Daoy (cell line): Measurements from ENCODE around the gene PEAR1. TPM values are rescaled to one million over a fixed set of nuclear protein-coding genes. Genes with fewer than 3 reads are reported as not detected.
A peak's percentile ranks its signal among the peaks of the same experiment; 100 is the strongest.

ENCODE experiments used
- DNase-seq: peaks from one replicate; pipeline ENCODE4 v3.0.0-alpha.2; 2015; ENCODE audit warnings: low read depth
- total RNA-seq: library from RNA; depleted of rRNA; stranded (reverse); fragments of >200 nt; shearing (Covaris generic); gene quantifications from 2 replicates; pipeline ENCODE4 v1.2.3, GENCODE V29; 2014

The PEAR1 gene
- total RNA-seq, 1 experiment from 2014 or later = 0.06 TPM

DNA sequence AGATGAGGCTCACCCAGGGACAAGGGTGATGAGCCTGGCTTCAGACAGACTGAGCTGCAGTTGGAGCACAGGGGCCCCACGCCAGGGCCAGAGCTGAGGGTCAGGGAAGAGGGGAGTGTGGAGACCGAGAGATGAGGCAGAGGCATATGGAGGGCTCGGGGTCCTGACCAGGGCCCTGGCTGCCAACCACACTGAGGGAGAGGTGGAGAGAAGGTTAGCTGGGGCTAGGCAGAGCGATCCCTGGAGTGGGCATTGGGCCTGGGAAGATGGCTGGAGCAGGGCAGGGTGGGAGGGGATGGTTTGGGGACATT is 8.0 kb downstream of the PEAR1 start:
- DNase-seq = no peak

DNA sequence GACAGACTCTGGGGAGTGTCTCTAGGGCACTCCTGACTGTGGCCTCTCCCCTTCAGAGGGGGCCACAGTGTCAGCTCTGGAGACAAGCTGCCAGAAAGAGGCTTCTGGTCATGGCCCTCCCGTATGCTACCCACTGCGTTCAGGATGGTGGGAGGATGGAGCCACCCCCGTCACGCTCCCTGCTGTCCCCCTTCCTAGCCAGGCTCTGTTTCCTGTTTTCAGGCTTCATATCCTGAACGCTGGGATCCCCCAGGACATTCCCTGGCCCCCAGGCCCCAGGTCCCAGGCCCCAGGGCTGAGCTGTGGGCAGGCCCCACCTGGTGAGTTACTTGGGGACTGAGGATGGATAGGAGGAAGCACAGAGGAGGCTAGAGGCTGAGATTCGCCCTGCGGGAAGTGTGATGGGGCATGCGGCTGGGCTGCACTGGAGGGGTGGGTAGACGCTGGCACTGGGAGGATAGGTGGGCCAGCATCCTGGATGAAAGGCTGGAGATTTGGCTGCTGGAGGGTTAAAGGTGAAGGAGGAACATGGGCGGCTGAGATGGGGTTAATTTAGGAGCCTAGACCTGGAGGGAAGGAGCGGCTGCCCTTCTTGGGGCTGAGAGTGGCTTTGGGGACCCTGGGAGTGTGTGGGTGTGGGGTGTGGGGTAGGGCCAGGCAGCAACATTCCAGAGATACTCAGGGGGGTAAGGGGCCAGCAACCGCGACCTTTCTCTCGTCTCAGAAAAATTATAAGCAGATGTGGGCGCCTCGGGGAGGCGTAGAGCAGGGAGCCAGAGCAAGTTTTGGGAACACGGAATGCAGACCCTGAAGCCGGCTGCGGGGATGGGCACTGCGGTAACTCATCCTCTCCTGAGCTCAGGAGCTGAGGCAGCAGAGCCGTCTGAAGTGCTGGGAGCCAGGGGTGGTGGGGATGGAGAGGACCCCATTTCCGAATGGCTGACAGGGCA is 8.7 kb downstream of the PEAR1 start:
- DNase-seq = no peak

DNA sequence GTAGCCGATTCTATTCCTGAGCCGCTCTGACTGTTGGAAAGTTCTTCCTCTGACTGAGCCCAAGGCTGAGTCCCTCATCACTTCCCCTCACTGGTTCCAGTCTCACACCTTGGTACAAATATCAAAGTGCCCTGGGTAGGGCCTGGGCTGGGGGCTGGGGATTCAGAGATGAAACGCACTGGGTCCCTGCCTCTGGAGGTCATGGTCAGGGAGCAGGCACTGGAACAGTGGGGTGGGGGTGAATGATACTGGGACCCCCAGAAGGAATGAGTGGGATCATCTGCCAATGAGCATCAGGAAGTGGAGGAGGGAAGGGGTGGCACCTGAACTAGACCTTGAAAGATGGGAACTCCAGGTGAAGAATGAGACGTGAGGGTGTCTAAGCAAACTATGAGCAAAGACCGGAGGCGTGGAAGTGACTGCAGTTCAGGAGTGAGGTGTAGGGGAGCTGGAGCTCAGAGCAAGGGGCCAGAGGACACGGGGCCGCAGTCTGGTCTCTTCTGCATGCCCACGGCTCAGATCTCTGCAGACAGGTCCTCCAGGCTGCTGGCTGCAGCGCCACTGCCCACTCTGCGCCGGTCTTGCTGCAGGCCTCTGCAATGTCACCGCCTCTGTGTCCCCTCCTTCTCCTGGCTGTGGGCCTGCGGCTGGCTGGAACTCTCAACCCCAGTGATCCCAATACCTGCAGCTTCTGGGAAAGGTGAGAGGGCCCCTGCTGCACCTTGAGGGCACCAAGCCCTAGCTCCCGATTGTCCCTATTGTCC is 10.0 kb downstream of the PEAR1 start:
- no peak for DNase-seq

DNA sequence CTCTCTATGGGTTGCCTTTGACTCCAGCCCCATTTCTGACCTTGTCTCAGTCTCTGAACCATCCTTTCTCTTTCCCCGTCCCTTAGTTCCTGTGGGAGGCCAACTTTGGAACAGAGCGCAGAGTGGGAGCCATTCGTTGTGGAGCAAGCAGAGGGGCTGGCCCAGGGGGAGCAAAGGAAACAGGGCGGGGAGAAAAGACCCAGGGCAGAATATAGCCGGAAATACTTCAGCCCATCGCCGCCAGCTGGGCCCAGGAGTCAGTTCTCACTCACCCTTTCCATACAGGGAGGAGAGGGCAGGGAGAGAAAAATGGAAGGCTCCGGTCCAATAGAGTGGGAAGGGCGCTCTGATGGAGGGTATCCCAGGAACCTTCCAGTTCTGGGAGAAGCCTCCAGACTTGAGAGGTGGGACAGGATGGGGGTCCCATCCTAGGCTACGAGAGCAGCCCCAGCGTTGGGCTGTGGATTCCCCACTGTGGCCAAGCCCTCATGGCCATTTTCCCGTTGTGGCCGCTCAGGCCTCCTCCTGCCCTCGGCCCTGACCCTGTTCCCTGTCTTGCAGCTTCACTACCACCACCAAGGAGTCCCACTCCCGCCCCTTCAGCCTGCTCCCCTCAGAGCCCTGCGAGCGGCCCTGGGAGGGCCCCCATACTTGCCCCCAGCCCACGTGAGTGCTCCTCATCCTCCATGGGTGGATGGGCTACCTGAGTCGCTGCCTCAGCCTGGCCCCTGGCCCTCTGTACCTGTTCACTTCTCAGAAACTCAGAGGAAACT is 10.9 kb downstream of the PEAR1 start:
- no peak for DNase-seq

DNA sequence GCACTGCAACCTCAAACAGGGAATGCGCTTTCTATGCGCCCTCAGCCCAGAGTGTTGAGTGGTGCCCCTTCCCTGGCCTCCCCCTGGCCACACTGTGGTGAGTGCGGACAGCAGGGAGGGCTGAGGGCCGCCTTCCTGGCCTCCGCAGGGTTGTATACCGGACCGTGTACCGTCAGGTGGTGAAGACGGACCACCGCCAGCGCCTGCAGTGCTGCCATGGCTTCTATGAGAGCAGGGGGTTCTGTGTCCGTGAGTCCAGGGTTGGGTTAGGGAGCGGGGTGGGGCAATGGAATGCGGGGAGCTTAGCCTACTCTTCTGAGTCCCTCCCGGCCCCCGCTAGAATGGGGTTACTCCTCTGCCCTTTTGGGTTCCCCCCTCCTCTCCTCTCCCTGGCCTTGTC is 11.7 kb downstream of the PEAR1 start:
- no peak for DNase-seq

DNA sequence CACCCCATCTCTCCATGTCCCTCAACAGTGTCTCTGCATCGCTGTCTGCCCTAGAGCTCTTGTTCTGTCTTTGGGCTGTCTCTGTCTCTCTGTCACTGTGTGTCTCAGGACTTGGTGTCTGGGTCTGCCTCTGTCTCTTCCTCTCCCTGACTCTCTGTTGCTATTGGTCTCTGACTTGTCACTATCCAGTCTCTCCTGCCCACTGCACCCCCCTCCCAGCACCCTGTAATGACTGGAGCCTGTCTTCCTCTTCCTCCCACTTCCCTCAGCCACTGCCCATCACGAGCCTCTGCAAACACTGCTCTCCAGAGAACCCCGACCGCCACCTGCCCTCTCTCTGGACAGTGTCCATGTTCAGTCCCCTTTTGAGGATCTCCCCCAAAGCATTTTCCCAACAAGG is 12.1 kb downstream of the PEAR1 start:
- no peak for DNase-seq

DNA sequence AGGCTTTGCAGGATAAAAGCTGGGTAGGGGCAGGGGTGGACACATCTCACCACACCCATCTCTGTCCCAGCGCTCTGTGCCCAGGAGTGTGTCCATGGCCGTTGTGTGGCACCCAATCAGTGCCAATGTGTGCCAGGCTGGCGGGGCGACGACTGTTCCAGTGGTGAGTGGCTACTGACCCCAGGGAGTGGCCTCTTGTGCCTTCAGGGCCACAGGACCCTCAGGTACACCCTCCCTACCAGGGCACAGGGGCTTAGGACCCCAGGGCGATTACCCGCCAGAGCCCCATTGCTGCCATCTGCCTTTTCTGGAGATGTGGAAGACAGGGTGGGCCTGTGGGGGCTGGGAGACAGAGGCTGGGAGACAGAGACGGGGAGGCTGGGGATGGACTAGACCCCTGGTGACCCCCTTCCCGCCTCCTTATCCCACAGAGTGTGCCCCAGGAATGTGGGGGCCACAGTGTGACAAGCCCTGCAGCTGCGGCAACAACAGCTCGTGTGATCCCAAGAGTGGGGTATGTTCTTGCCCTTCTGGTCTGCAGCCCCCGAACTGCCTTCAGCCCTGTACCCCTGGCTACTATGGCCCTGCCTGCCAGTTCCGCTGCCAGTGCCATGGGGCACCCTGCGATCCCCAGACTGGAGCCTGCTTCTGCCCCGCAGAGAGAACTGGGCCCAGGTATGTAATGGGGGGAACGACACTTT is 12.8 kb downstream of the PEAR1 start:
- no peak for DNase-seq

DNA sequence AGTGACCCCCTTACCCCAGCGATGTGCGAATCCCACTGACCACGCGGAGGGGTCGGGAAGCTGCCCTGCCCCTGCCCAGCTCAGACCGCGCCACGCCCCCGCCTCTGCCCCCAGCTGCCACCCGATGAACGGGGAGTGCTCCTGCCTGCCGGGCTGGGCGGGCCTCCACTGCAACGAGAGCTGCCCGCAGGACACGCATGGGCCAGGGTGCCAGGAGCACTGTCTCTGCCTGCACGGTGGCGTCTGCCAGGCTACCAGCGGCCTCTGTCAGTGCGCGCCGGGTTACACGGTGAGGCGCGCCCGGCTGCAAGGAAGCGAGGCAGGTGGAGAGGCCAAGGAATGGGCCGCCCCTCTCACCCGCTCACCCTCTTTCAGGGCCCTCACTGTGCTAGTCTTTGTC is 15.0 kb downstream of the PEAR1 start:
- DNase-seq = no peak

DNA sequence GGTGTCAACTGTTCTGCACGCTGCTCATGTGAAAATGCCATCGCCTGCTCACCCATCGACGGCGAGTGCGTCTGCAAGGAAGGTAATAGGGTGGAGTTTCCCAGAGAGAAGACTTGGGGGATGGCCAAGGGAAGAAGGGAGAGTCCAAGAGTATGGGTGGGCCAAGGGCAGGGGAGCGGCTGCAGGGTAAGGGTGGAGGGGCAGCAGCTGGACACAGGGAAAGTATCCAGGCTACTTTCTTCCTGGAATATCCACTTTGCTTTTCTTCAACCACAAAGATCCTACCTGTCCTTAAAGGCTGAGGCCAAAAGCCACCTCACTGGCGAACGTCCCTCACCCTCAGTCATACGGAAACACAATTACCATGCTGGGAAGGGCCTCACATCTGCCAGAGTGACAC is 15.4 kb downstream of the PEAR1 start:
- no peak for DNase-seq

DNA sequence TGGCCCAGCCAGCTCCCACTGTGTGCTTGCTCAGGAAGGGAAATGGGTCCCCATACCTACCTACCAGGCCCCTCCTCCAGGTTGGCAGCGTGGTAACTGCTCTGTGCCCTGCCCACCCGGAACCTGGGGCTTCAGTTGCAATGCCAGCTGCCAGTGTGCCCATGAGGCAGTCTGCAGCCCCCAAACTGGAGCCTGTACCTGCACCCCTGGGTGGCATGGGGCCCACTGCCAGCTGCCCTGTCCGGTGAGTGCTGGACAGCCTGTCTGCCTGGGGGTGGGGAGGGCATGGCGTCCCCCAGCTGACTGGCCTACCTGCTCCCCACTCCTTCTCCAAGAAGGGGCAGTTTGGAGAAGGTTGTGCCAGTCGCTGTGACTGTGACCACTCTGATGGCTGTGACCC is 16.2 kb downstream of the PEAR1 start:
- DNase-seq = no peak

DNA sequence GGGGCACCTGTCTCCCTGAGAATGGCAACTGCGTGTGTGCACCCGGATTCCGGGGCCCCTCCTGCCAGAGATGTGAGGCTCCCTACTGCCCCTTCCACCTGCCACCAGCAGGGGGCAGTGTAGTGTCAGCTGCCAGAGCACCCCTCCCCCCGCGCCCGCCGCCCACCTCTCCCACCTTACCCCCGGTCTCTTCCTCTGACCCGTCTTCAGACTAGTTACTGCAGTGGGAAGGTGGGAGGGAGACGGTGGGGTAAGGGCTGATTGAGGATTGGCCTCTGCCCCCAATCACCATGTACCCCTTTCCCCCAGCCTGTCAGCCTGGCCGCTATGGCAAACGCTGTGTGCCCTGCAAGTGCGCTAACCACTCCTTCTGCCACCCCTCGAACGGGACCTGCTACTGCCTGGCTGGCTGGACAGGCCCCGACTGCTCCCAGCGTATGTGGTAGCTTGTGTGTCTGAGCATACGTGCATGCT is 16.8 kb downstream of the PEAR1 start:
- peak; percentile 47 for DNase-seq

DNA sequence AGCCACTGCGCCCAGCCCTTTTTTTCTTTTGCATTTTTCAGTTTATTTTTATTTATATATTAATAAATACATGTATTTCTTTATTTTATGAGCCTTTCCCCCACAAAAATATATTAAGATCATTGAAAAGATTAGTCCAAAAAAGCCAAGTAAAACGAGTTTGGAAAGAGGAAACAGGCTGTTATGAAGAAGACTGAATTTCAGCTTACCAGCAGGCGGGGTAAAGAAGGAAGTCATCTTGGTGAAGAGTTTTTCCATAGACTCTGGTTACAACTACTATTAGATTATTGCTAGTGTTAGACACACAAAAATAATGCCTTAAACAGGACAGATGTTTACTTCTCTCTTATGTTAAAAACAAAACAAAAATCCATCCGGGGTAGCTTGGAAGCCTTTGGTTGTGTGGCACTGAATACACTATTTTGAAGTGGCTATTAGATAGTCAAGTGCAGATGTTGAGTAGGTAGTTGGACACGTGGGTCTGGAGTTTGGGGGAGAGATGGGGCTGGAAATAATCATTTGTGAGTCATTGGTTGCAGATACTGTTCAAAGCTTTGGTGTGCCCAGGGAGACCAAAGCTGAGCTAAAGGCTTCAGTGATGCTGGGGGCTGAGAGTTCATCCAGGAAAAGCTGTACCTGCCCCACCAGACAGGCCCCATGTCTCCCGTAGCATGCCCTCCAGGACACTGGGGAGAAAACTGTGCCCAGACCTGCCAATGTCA is 18.2 kb downstream of the PEAR1 start:
- no peak for DNase-seq

DNA sequence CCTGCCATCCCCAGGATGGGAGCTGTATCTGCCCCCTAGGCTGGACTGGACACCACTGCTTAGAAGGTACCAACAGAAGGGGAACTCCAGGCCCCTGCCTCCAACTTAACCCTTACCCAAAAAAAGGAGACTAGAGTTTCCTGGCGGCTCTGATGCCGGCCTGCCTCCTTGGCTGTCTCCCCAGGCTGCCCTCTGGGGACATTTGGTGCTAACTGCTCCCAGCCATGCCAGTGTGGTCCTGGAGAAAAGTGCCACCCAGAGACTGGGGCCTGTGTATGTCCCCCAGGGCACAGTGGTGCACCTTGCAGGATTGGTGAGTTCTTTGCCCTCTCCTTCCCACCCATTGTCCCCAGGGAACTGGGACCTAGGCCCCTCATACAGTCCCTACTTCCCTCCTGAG is 18.8 kb downstream of the PEAR1 start:
- DNase-seq = no peak

DNA sequence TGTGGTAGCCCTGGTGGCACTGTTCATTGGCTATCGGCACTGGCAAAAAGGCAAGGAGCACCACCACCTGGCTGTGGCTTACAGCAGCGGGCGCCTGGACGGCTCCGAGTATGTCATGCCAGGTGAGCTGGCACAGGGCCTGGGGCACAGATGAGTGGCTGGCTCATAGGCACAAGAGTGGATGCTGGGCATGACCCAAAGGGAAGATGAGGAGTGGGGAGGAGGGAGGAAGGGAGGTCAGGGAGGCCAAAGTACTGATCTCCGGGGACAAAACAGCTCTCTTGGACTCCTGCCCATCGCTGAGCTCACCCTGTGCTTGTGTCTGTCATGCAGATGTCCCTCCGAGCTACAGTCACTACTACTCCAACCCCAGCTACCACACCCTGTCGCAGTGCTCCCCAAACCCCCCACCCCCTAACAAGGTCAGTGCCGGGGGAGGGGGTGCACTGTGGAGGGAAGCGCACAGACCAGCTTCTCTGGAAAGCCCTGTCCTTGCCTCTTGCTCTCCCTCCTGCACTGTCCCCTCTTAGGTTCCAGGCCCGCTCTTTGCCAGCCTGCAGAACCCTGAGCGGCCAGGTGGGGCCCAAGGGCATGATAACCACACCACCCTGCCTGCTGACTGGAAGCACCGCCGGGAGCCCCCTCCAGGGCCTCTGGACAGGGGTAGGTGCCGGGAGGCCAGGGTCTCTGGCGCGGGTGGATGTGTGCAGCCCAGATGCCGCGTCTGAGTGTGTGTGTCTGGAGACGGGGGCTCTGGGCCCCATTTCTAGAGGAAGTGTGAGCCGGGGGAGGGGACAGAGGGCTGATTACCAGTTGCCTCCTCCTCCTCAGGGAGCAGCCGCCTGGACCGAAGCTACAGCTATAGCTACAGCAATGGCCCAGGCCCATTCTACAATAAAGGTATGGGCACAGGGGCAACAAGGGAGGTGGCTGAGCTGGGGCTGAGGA is 19.6 kb downstream of the PEAR1 start:
- no peak for DNase-seq

DNA sequence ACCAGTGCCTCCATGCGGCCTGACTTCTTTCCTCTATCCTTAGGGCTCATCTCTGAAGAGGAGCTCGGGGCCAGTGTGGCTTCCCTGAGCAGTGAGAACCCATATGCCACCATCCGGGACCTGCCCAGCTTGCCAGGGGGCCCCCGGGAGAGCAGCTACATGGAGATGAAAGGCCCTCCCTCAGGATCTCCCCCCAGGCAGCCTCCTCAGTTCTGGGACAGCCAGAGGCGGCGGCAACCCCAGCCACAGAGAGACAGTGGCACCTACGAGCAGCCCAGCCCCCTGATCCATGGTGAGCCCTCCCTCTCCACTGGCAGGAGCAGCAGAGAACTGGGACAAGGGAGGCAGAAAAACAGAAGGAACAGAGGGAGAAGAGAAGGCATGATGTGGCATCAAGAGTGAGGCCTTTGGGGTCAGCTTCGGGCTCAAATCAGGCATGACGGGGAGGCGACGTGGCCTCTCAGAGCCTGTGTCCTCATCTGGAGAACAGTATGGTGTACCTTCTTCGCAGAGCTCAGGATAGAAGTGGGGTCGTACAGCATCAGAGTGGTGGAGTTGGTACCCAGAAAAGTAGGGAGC is 20.4 kb downstream of the PEAR1 start:
- no peak for DNase-seq

DNA sequence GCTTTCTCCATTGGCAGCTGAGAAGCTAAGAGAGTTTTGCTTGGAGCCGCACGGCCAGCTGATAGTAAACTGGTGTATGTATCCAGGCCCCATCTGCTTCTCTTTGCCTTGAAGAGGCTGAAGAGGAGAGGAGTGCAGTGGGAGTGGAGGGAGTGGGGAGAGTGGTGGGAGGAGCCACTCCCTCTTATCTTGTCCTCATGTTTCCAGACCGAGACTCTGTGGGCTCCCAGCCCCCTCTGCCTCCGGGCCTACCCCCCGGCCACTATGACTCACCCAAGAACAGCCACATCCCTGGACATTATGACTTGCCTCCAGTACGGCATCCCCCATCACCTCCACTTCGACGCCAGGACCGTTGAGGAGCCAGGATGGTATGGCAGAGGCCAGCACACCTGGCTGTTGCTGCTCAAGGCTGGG is 20.9 kb downstream of the PEAR1 start:
- peak; percentile 56 for DNase-seq

DNA sequence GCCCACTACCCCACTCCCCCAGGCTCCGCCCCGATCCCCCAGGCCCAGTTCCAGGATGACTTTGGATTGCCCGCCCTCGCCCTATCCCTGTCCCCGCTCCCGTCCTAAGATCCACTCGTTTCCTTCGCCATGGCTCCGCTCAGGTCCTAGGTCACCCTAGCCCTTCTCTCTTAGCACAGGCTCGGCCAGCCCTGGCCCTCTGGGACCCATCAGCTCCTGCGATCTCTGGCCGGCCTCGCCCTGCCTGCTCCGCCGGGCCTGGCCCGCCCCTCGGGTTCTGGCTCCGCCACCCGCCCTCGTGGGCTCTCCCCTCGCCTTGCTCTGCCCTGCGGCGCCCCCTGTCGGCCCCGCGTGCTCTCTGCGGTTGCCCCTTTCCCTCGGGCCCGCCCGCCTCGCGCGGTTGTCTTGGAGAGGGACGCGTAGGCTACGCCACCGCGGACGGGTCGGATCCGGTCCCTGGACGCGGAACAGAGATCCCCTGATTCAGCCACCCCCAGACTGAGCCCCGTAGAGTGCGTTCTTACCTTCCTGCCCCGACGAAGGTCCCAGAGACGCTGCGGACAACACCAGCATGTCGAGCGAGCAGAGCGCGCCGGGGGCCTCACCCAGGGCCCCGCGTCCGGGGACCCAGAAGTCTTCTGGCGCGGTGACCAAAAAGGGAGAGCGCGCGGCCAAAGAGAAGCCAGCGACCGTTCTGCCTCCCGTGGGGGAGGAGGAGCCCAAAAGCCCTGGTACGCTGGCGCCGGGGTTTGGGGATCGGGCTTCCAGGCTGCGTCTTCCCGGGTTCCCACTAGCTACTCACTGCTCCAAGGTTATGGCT is 26.9 kb downstream of the PEAR1 start, which contains the start of gene LRRC71:
Gene LRRC71, plus strand, starts transcription at position 400 of the 820 bp plus-strand sequence. Its CDS starts 172 bp downstream, at position 572.
- DNase-seq = peak; percentile 87

DNA sequence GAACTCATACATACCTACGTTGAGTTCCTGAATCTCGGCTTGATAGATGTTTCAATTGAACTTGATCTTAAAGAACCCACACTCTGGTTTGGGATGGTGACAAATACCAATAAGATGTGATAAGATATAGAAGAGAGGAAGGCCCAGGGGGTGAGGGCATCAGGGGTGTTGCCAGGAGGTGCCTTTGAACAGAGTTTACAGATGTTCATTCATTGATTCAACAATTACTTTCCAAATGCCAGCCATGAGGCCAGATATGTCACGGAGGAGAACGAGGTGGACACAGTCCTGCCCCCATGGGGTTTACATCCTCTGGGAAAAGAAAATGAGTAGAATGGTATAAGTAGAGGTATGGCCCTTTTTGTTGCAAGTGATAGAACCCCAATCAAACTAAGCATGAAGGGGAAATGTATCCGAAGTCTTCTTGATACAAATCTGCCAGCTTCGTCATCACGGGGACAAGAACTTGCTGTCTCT is 27.6 kb downstream of the PEAR1 start:
- no peak for DNase-seq
